Endothelial cell of umbilical vein (primary cell): Measurements from ENCODE around the gene LRRTM4. TPM values are rescaled to one million over a fixed set of nuclear protein-coding genes. Genes with fewer than 3 reads are reported as not detected.

Experiments used
- BruUV-seq: library from RNA; stranded (reverse); fragments of 400-500 nt; replicated peaks from 2 replicates; lab custom pipeline; 2021; lab: Mats Ljungman, UMichigan
- CTCF ChIA-PET: fragments of 300-600, 350-600 bp; sonication (Branson Sonifier 250); formaldehyde crosslinking; loops from one replicate; lab custom pipeline; 2021; ENCODE audit warnings: antibody characterized with exemption, inconsistent platforms; lab: Charles Lee
- POLR2A ChIA-PET: fragments of 300-600, 350-600 bp; sonication (Branson Sonifier 250); formaldehyde crosslinking; loops from one replicate; lab custom pipeline; 2021; ENCODE audit warnings: antibody characterized with exemption, inconsistent platforms; lab: Charles Lee
- DNase-seq: peaks from one replicate; pipeline ENCODE4 v3.0.0-alpha.2; 2011; ENCODE audit warnings: low read depth, low spot score
- FAIRE-seq: peaks from 2 replicates; lab custom pipeline; 2011; peaks lifted over from hg19 to GRCh38; lab: Jason Lieb, UNC
- H2AFZ ChIP-seq: 2 replicates; pipeline ENCODE4 v1.6.0; 2012; ENCODE audit warnings: low read depth, low read length, control low read depth, inconsistent platforms
- H3K27ac ChIP-seq: 2 replicates; pipeline ENCODE4 v1.5.1; 2011; ENCODE audit warnings: low read depth, mild to moderate bottlenecking, control low read depth, low read length, moderate library complexity; ENCODE audit not compliant: insufficient read depth
- H3K27me3 ChIP-seq, 2 experiments: 2 replicates each; pipeline versions ENCODE4 v1.6.0 to v1.6.1; 2011; ENCODE audit warnings: low read length in 2 of 2, mixed read lengths in 1 of 2; ENCODE audit not compliant: control insufficient read depth in 2 of 2, insufficient read depth in 2 of 2
- H3K36me3 ChIP-seq, 2 experiments: 2 replicates in 1 of 2; 3 replicates in 1 of 2; pipeline ENCODE4 v1.5.1; 2011; ENCODE audit warnings: low read length in 2 of 2, mild to moderate bottlenecking in 1 of 2, moderate library complexity in 1 of 2; ENCODE audit not compliant: control insufficient read depth in 2 of 2, insufficient read depth in 2 of 2; ENCODE audit errors: extremely low read depth in 1 of 2
- H3K4me1 ChIP-seq: 3 replicates; pipeline ENCODE4 v1.5.1; 2011; ENCODE audit warnings: mild to moderate bottlenecking, low read length; ENCODE audit not compliant: control insufficient read depth, insufficient read depth; ENCODE audit errors: extremely low read depth
- H3K4me2 ChIP-seq: 2 replicates; pipeline ENCODE4 v1.6.1; 2011; ENCODE audit warnings: low read length, control low read depth, mixed read lengths; ENCODE audit not compliant: insufficient read depth
- H3K4me3 ChIP-seq, 3 experiments: fragments of 200-600 bp in 1 of 3; sonication (generic), shearing (Covaris generic) in 1 of 3; replicated peaks in 1 of 3; 2 replicates each; pipeline ENCODE4 v1.5.1; 2011 to 2016; ENCODE audit warnings: control low read depth in 3 of 3, low read length in 3 of 3, mild to moderate bottlenecking in 2 of 3, inconsistent platforms in 1 of 3, low read depth in 1 of 3, moderate library complexity in 1 of 3; ENCODE audit not compliant: insufficient read depth in 1 of 3
- H3K79me2 ChIP-seq: 2 replicates; pipeline ENCODE4 v1.6.0; 2012; ENCODE audit warnings: low read length, inconsistent platforms; ENCODE audit not compliant: control insufficient read depth, insufficient read depth
- H3K9ac ChIP-seq: replicated peaks from 2 replicates; pipeline ENCODE3; 2011; ENCODE audit warnings: low read length, control low read depth; ENCODE audit not compliant: insufficient read depth; ENCODE audit errors: extremely low read depth
- H3K9me1 ChIP-seq: replicated peaks from 3 replicates; pipeline ENCODE4 v1.6.0; 2011; ENCODE audit warnings: mild to moderate bottlenecking, low read length; ENCODE audit not compliant: control insufficient read depth, insufficient read depth; ENCODE audit errors: extremely low read depth
- H3K9me3 ChIP-seq: replicated peaks from 2 replicates; pipeline ENCODE4 v1.5.1; 2012; ENCODE audit warnings: low read length, inconsistent platforms; ENCODE audit not compliant: control insufficient read depth, insufficient read depth
- H4K20me1 ChIP-seq: replicated peaks from 2 replicates; pipeline ENCODE3; 2011; ENCODE audit warnings: mild to moderate bottlenecking, low read length; ENCODE audit not compliant: control insufficient read depth, insufficient read depth; ENCODE audit errors: extremely low read depth
- CTCF ChIP-seq, 2 donors: IDR thresholded peaks; 1 replicate in 1 of 2; 2 replicates in 1 of 2; pipeline ENCODE4 v1.5.1; 2011; ENCODE audit warnings: low read length in 2 of 2, mild to moderate bottlenecking in 2 of 2, moderate library complexity in 2 of 2, control low read depth in 1 of 2, inconsistent platforms in 1 of 2, low read depth in 1 of 2; ENCODE audit not compliant: insufficient read depth in 1 of 2; ENCODE audit errors: extremely low read depth in 1 of 2
- EZH2 ChIP-seq: IDR thresholded peaks from 2 replicates; pipeline ENCODE4 v1.6.1; 2012; ENCODE audit warnings: borderline replicate concordance, low read depth, mild to moderate bottlenecking, moderate library complexity, low read length, inconsistent platforms; ENCODE audit not compliant: severe bottlenecking
- FOS ChIP-seq: IDR thresholded peaks from 2 replicates; pipeline ENCODE4 v1.6.1; 2011; ENCODE audit warnings: mild to moderate bottlenecking, low read length, moderate library complexity, borderline replicate concordance; ENCODE audit not compliant: insufficient read depth
- GATA2 ChIP-seq: IDR thresholded peaks from 2 replicates; pipeline ENCODE4 v1.7.0; 2011; ENCODE audit warnings: low read depth, mild to moderate bottlenecking, moderate library complexity, mixed read lengths, low read length; ENCODE audit not compliant: insufficient read length, insufficient read depth
- JUN ChIP-seq: IDR thresholded peaks from 2 replicates; pipeline ENCODE4 v1.6.1; 2011; ENCODE audit warnings: borderline replicate concordance, low read depth; ENCODE audit not compliant: insufficient read length, insufficient read depth
- MAX ChIP-seq: IDR thresholded peaks from 2 replicates; pipeline ENCODE4 v1.6.1; 2011; ENCODE audit not compliant: insufficient read depth, insufficient read length
- MYC ChIP-seq: IDR thresholded peaks from one replicate; pipeline ENCODE4 v1.6.1; 2011; ENCODE audit warnings: mild to moderate bottlenecking, low read depth, low read length
- POLR2A ChIP-seq: IDR thresholded peaks from 2 replicates; pipeline ENCODE4 v1.6.1; 2012; ENCODE audit warnings: low read depth, mild to moderate bottlenecking, control low read depth, low read length
- POLR2AphosphoS5 ChIP-seq: IDR thresholded peaks from 2 replicates; pipeline ENCODE4 v1.6.1; 2012; ENCODE audit warnings: low read depth, mild to moderate bottlenecking, control low read depth, low read length, moderate library complexity; ENCODE audit not compliant: insufficient read depth
- dilution Hi-C: fragments of 300-500 bp; cut with MboI; formaldehyde crosslinking; loops from one replicate; pipeline ENCODE4 v1.15.0; 2019; ENCODE audit warnings: low sequenced_read_pairs; ENCODE audit not compliant: extremely low pct_ligation_motif_present
- intact Hi-C: fragments of 100-400 bp; cut with micrococcal nuclease; formaldehyde crosslinking; loops from one replicate; pipeline ENCODE4 v1.10.0; 2022
- polyA plus RNA-seq, 4 experiments: library from polyadenylated mRNA; depleted of rRNA in 3 of 4; stranded (reverse) in 3 of 4; unstranded in 1 of 4; fragments of >200 nt; gene quantifications; 2 replicates each; pipeline versions ENCODE4 v1.2.1 to v1.2.3, GENCODE V29; 2011 to 2012; ENCODE audit warnings: missing spikeins in 1 of 4
- total RNA-seq: library from RNA; stranded (reverse); gene quantifications from 2 replicates; pipeline ENCODE4 v1.2.3, GENCODE V29; 2021

LRRTM4 gene
- total and polyA plus RNA-seq, 2 donors (not counting 3 experiments of a cell fraction or from before 2014, with no cell fraction given): not detected

- dilution Hi-C loops (no loop called here), intact Hi-C loops (no loop called here)
- Histone ChIP-seq H4K20me1 (no peaks in the 10 kb centered on the region), H3K36me3 (no peaks in the 10 kb centered on the region), H3K4me3 (no peak overlapping the region), H3K9ac (no peak overlapping the region), H3K27ac (no peak overlapping the region), H3K4me2 (no peak overlapping the region), H3K9me1 (no peaks in the 10 kb centered on the region), H3K79me2 (no peaks in the 10 kb centered on the region), H3K9me3 (no peaks in the 10 kb centered on the region), H2AFZ (no peak overlapping the region), H3K27me3 (no peaks in the 10 kb centered on the region), H3K4me1 (no peaks in the 10 kb centered on the region)
- DNase-seq: no peak
- POLR2A ChIA-PET: no interaction called here
- CTCF ChIA-PET: no interaction called here
- no peak for TF ChIP-seq GATA2
- no peak for TF ChIP-seq MAX
- TF ChIP-seq POLR2AphosphoS5: no peak
- TF ChIP-seq POLR2A: no peak
- TF ChIP-seq CTCF (IDR thresholded peaks at IDR 0.05; ENCODE audit: extremely low read depth in 1 of 2, insufficient read depth in 1 of 2, low read depth in 1 of 2, low read length in 2 of 2): no peak
- no peak for TF ChIP-seq MYC
- TF ChIP-seq JUN: no peak
- no peak for TF ChIP-seq FOS
- no peak for TF ChIP-seq EZH2
- BruUV-seq: no TSS peak
- FAIRE-seq: no peak
Measured at GRCh38 chr2:77434880-77435279, 87.3 kb downstream of the LRRTM4 start.
